Thoracic aorta (tissue), 2 donors: ENCODE data around the gene LDB3. TPM values are rescaled to one million over a fixed set of nuclear protein-coding genes. Genes with fewer than 3 reads are reported as not detected.

Experiments used
- ATAC-seq: fragments of 150-250 bp; one replicate; pipeline ENCODE4 v1.8.0; 2017; ENCODE audit warnings: low read depth; ENCODE audit not compliant: insufficient number of reproducible peaks, low FRiP score
- DNase-seq: peaks from one replicate; pipeline ENCODE4 v3.0.0-alpha.2; 2020; ENCODE audit warnings: low spot score
- H3K27ac ChIP-seq, 2 donors: fragments of 200-600 bp; sonication (generic); 1 replicate in 1 of 2; 2 replicates in 1 of 2; pipeline ENCODE4 v1.5.1; 2016; ENCODE audit warnings: mild to moderate bottlenecking in 2 of 2, moderate library complexity in 2 of 2
- H3K27me3 ChIP-seq: fragments of 200-600 bp; sonication (generic); replicated peaks from 2 replicates; pipeline ENCODE4 v1.6.0; 2016; ENCODE audit warnings: mild to moderate bottlenecking; ENCODE audit not compliant: insufficient read depth
- H3K36me3 ChIP-seq: fragments of 200-600 bp; sonication (generic); one replicate; pipeline ENCODE4 v1.5.1; 2016
- H3K4me1 ChIP-seq, 2 donors: fragments of 200-600 bp; sonication (generic); 1 replicate in 1 of 2; 2 replicates in 1 of 2; pipeline versions ENCODE4 v1.5.1 to v1.6.0; 2016; ENCODE audit warnings: low read depth in 2 of 2, mild to moderate bottlenecking in 1 of 2; ENCODE audit not compliant: control insufficient read depth in 1 of 2
- H3K4me3 ChIP-seq: fragments of 200-600 bp; sonication (generic); 2 replicates; pipeline ENCODE4 v1.5.1; 2016; ENCODE audit warnings: mild to moderate bottlenecking
- H3K9me3 ChIP-seq: fragments of 200-600 bp; sonication (generic); 2 replicates; pipeline ENCODE4 v1.5.1; 2016
- CTCF ChIP-seq: fragments of 200-600 bp; sonication (generic); IDR thresholded peaks from one replicate; pipeline ENCODE4 v1.5.1; 2019; ENCODE audit warnings: antibody characterized with exemption
- total RNA-seq, 2 donors: library from RNA; depleted of rRNA; stranded (reverse); fragments of >200 nt; gene quantifications; one replicate each; pipeline versions ENCODE4 v1.1.0 to v1.2.3, GENCODE V29; 2016

The LDB3 gene
- total RNA-seq, 2 donors from 2014 or later, result 59.5 to 63.8 TPM

- peaks cover 16 to 63% of the 10 kb centered on the region in 2 donors for H3K4me1 ChIP-seq
- no peaks in the 10 kb centered on the region for H3K9me3 ChIP-seq
- peak overlapping the region; percentile 36 to 57 for H3K27ac ChIP-seq
- no peak for TF ChIP-seq CTCF
- H3K27me3 ChIP-seq, result no peaks in the 10 kb centered on the region
- peaks cover 13% of the 10 kb centered on the region for H3K36me3 ChIP-seq
- ATAC-seq, result no peak
- no peak for DNase-seq
- H3K4me3 ChIP-seq, result no peak overlapping the region
Observed at GRCh38 chr10:86692664-86693063, 24.4 kb downstream of the LDB3 start.

GRCh38 chr10:86693275-86693674 is 25.0 kb downstream of the LDB3 start:
- Histone ChIP-seq H3K27me3 (no peaks in the 10 kb centered on the region), H3K9me3 (no peaks in the 10 kb centered on the region), H3K27ac (peak overlapping the region; percentile 36 to 57), H3K4me3 (no peak overlapping the region), H3K4me1 (peaks cover 12 to 57% of the 10 kb centered on the region in 2 donors), H3K36me3 (peaks cover 15% of the 10 kb centered on the region)
- TF ChIP-seq CTCF, result no peak
- no peak for DNase-seq
- no peak for ATAC-seq

GRCh38 chr10:86693721-86694369 is 25.5 kb downstream of the LDB3 start:
- TF ChIP-seq CTCF, result peak; percentile 62
- DNase-seq (no peak), ATAC-seq (no peak)
- Histone ChIP-seq H3K36me3 (peaks cover 21% of the 10 kb centered on the region), H3K9me3 (no peaks in the 10 kb centered on the region), H3K27me3 (no peaks in the 10 kb centered on the region), H3K4me3 (no peak overlapping the region), H3K27ac (peak overlapping the region; percentile 5 to 57), H3K4me1 (peaks cover 12 to 52% of the 10 kb centered on the region in 2 donors)

- no peak for TF ChIP-seq CTCF
- H3K27ac ChIP-seq, result peak overlapping the region; percentile 15 to 28
- DNase-seq (no peak), ATAC-seq (no peak)
- H3K27me3 ChIP-seq, result no peaks in the 10 kb centered on the region
- H3K4me1 ChIP-seq, result peaks cover 0 to 10% of the 10 kb centered on the region in 2 donors
- no peak overlapping the region for H3K4me3 ChIP-seq
- peaks cover 57% of the 10 kb centered on the region for H3K36me3 ChIP-seq
- no peaks in the 10 kb centered on the region for H3K9me3 ChIP-seq
Observed at GRCh38 chr10:86698207-86698940, 30.1 kb downstream of the LDB3 start.

GRCh38 chr10:86699125-86699524 is 30.8 kb downstream of the LDB3 start:
- Histone ChIP-seq H3K36me3 (peaks cover 56% of the 10 kb centered on the region), H3K27ac (peak overlapping the region; percentile 28 to 49), H3K4me3 (no peak overlapping the region), H3K9me3 (no peaks in the 10 kb centered on the region), H3K27me3 (no peaks in the 10 kb centered on the region), H3K4me1 (peaks cover 0 to 2% of the 10 kb centered on the region in 2 donors)
- TF ChIP-seq CTCF, result no peak
- ATAC-seq (no peak), DNase-seq (no peak)
